B cell (primary cell): ENCODE results near the gene KCNK13.

Source experiments
- EZH2 ChIP-seq: IDR thresholded peaks from 2 replicates; pipeline ENCODE4 v1.6.1; 2012; ENCODE audit warnings: borderline replicate concordance, low read depth, mild to moderate bottlenecking, moderate library complexity, low read length; ENCODE audit not compliant: insufficient read depth, poor library complexity, severe bottlenecking
- TF ChIP-seq, protein P1 (sequence below): fragments of 200-600 bp; IDR thresholded peaks from one replicate; pipeline ENCODE4 v1.8.0; 2022; ENCODE audit warnings: antibody characterized with exemption, mild to moderate bottlenecking

DNA sequence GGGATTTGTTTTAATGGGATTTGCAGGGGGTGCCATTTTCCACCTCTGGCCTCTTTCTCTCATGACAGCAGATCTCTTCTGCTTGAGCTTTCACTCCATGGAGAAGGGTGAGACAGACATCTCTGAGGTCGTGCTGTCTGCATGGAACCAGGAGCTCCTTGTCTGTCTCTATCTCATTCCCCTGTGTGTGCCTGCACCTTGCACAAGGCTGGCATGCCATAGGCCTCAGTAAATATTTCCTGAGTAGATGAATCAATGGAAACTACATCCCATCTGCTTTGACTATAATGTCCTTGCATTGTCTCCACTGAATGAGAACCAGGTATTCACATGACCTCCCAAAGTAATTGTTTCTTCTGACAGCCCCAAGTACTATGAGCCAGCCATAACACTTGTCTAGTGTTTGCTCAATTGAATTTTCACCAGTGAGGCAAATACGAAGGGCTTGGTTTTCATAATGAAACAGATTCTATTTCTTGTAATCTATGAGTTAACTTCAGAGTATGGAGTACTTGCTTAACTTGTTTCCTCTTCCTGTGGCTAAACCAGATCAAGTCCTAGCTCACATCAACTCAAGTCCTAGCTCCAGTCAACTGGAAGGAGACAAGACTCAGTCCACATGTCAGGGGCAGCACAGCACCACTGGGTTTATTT is 32.3 kb downstream of the KCNK13 start:
- TF ChIP-seq, protein P1, sequence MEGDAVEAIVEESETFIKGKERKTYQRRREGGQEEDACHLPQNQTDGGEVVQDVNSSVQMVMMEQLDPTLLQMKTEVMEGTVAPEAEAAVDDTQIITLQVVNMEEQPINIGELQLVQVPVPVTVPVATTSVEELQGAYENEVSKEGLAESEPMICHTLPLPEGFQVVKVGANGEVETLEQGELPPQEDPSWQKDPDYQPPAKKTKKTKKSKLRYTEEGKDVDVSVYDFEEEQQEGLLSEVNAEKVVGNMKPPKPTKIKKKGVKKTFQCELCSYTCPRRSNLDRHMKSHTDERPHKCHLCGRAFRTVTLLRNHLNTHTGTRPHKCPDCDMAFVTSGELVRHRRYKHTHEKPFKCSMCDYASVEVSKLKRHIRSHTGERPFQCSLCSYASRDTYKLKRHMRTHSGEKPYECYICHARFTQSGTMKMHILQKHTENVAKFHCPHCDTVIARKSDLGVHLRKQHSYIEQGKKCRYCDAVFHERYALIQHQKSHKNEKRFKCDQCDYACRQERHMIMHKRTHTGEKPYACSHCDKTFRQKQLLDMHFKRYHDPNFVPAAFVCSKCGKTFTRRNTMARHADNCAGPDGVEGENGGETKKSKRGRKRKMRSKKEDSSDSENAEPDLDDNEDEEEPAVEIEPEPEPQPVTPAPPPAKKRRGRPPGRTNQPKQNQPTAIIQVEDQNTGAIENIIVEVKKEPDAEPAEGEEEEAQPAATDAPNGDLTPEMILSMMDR = no peak
- no peak for TF ChIP-seq EZH2
